Chondrocyte (in vitro differentiated cells): Measurements from ENCODE around the gene SMIM28. TPM values are rescaled to one million over a fixed set of nuclear protein-coding genes. Genes with fewer than 3 reads are reported as not detected.

Experiments
- DNase-seq: peaks from one replicate; pipeline ENCODE4 v3.0.0; 2021; ENCODE audit warnings: mixed read lengths, low spot score
- H3K27ac Mint-ChIP-seq: one replicate; pipeline ENCODE4 v1.8.0; 2021; ENCODE audit warnings: mild to moderate bottlenecking, moderate library complexity, mixed read lengths; ENCODE audit not compliant: unreplicated experiment
- H3K27me3 Mint-ChIP-seq: 2 replicates; pipeline ENCODE4 v1.8.0; 2021; ENCODE audit warnings: low read depth, mixed read lengths
- H3K36me3 Mint-ChIP-seq: 2 replicates; pipeline ENCODE4 v1.8.0; 2021; ENCODE audit warnings: low read depth, mixed read lengths
- H3K4me1 Mint-ChIP-seq: 2 replicates; pipeline ENCODE4 v1.8.0; 2021; ENCODE audit warnings: low read depth, mild to moderate bottlenecking, mixed read lengths
- H3K4me3 Mint-ChIP-seq: one replicate; pipeline ENCODE4 v1.8.0; 2021; ENCODE audit warnings: mild to moderate bottlenecking, moderate library complexity, mixed read lengths; ENCODE audit not compliant: unreplicated experiment
- H3K9me3 Mint-ChIP-seq: 2 replicates; pipeline ENCODE4 v1.8.0; 2021; ENCODE audit warnings: low read depth, mixed read lengths
- long read RNA-seq: library from polyadenylated mRNA; stranded (forward); transcript quantifications from one replicate; pipeline ENCODE4 v2.0.0, GENCODE V29; 2021
- total RNA-seq: library from RNA; stranded (reverse); gene quantifications from 3 replicates; pipeline ENCODE4 v1.2.1, GENCODE V29; 2021
- TF ChIP-seq, protein P1 (sequence below): fragments of 200-600 bp; sonication (generic); IDR thresholded peaks from 2 replicates; pipeline ENCODE4 v1.5.0; 2021; ENCODE audit warnings: antibody characterized with exemption, mild to moderate bottlenecking, moderate library complexity

The SMIM28 gene
- not detected in 3 replicates for total RNA-seq
- long read RNA-seq = 0 reads

DNA sequence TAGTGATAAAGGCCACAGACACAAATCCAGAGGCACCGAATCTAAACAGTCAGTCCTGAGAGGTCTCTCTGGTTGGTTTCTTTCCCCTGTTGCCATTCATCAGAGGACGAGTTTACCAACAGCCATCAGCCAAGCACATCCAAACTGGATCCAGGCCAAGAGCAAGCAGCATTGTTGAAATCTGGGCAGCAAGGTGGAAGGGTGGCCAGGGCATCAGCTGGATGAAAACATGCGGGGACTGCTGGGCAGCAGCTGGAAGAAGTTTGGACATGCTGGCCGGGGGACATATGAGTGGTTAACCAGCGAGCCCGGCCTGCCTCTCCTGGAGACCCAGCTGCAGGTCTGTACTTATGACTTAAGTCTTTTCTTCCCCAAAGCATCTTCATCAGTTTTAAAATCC, at the start of gene SMIM28:
SMIM28 (plus strand) TSS at position 62 of the 400 bp plus-strand sequence; CDS start at position 230, 168 bp downstream.
- Mint-ChIP-seq H3K9me3 (no peaks in the 10 kb centered on the region), H3K4me3 (no peak within 1 kb of the TSS), H3K27me3 (no peaks in the 10 kb centered on the region), H3K36me3 (no peaks in the 10 kb centered on the region), H3K27ac (no peak within 1 kb of the TSS), H3K4me1 (no peaks in the 10 kb centered on the region)
- DNase-seq = no peak
- TF ChIP-seq, protein P1, sequence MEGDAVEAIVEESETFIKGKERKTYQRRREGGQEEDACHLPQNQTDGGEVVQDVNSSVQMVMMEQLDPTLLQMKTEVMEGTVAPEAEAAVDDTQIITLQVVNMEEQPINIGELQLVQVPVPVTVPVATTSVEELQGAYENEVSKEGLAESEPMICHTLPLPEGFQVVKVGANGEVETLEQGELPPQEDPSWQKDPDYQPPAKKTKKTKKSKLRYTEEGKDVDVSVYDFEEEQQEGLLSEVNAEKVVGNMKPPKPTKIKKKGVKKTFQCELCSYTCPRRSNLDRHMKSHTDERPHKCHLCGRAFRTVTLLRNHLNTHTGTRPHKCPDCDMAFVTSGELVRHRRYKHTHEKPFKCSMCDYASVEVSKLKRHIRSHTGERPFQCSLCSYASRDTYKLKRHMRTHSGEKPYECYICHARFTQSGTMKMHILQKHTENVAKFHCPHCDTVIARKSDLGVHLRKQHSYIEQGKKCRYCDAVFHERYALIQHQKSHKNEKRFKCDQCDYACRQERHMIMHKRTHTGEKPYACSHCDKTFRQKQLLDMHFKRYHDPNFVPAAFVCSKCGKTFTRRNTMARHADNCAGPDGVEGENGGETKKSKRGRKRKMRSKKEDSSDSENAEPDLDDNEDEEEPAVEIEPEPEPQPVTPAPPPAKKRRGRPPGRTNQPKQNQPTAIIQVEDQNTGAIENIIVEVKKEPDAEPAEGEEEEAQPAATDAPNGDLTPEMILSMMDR = no peak

- TF ChIP-seq, protein P1 = no peak
- Mint-ChIP-seq H3K27ac (no peak overlapping the region), H3K4me1 (no peaks in the 10 kb centered on the region), H3K4me3 (no peak overlapping the region), H3K9me3 (peaks cover 7% of the 10 kb centered on the region), H3K27me3 (no peaks in the 10 kb centered on the region), H3K36me3 (no peaks in the 10 kb centered on the region)
- DNase-seq = no peak
Measured at GRCh38 chr6:138328210-138328609, 49.5 kb upstream of the SMIM28 start.

DNA sequence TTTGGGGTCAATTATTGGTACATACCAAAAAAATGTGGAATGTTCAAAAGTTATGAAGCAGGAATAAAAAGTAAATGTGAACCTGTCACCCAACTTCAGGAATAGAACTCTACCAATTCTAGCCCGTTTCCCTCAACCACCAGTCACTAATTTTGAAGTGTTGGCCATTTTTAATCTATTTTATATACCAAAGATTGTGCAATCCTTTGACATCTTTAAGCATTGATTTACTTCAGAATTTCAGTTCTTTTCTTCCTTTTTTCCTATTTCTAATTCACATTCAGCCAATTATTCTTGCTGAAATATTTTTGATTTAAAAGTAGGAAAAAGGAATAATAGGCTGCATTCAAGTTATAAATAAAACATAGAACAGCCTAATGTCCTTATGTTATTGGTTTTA, 46.9 kb upstream of the SMIM28 start:
- DNase-seq = no peak
- H3K9me3 Mint-ChIP-seq = peaks cover 7% of the 10 kb centered on the region
- H3K4me1 Mint-ChIP-seq = no peaks in the 10 kb centered on the region
- peaks cover 3% of the 10 kb centered on the region for H3K36me3 Mint-ChIP-seq
- H3K4me3 Mint-ChIP-seq = no peak overlapping the region
- no peak overlapping the region for H3K27ac Mint-ChIP-seq
- TF ChIP-seq, protein P1 = no peak
- H3K27me3 Mint-ChIP-seq = no peaks in the 10 kb centered on the region

- no peak for DNase-seq
- Mint-ChIP-seq H3K4me3 (no peak overlapping the region), H3K27ac (no peak overlapping the region)
Measured at GRCh38 chr6:138331444-138331843, 46.3 kb upstream of the SMIM28 start.

DNA sequence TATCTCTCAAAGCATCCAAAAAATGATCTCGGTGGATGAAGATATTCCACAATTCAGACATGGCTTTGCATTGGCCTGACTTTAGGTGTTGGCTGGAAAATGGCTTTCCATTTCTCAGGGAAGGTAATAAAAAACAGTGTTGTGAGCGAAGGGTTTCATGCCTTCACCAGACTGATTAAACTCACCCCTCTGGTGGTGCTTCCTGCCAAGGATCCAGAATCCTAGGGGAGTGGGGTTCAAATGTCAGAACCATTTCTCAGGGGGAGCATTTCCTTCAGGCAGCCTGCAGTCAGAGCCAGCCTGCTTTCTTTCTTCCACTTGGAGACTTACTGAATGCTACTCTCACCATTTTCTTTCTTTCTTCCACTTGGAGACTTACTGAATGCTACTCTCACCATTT, 45.7 kb upstream of the SMIM28 start:
- Mint-ChIP-seq H3K27ac (no peak overlapping the region), H3K9me3 (no peaks in the 10 kb centered on the region)

More at GRCh38 chr6:138331444-138331843, 46.3 kb upstream of the SMIM28 start:
- TF ChIP-seq, protein P1 = no peak
- Mint-ChIP-seq H3K4me1 (no peaks in the 10 kb centered on the region), H3K36me3 (peaks cover 3% of the 10 kb centered on the region), H3K27me3 (no peaks in the 10 kb centered on the region), H3K9me3 (peaks cover 5% of the 10 kb centered on the region)

More for the DNA sequence above, 45.7 kb upstream of the SMIM28 start:
- Mint-ChIP-seq H3K36me3 (peaks cover 3% of the 10 kb centered on the region), H3K4me1 (no peaks in the 10 kb centered on the region), H3K4me3 (no peak overlapping the region), H3K27me3 (no peaks in the 10 kb centered on the region)
- DNase-seq = no peak
- TF ChIP-seq, protein P1 = no peak
